WTC11 (cell line): ENCODE results near the gene ACOX3. TPM values are rescaled to one million over a fixed set of nuclear protein-coding genes. Genes with fewer than 3 reads are reported as not detected.

Experiments
- ATAC-seq: fragments of 200-7000 bp; cut with Tn5 transposase; 2 replicates; pipeline ENCODE4 v1.10.0; 2021; ENCODE audit warnings: mild to moderate bottlenecking, moderate library complexity
- CTCF ChIA-PET: fragments of 300-600 bp; sonication (Branson Sonifier 250); formaldehyde crosslinking; loops from one replicate; lab custom pipeline; 2021; ENCODE audit warnings: antibody characterized with exemption; lab: Charles Lee
- POLR2A ChIA-PET: fragments of 350-600 bp; sonication (Branson Sonifier 250); formaldehyde crosslinking; loops from one replicate; lab custom pipeline; 2021; ENCODE audit warnings: antibody characterized with exemption; lab: Charles Lee
- DNase-seq: peaks from one replicate; pipeline ENCODE4 v3.0.0; 2021; ENCODE audit warnings: low spot score
- H3K27ac Mint-ChIP-seq: 2 replicates; pipeline ENCODE4 v1.8.0; 2021; ENCODE audit warnings: mixed read lengths
- H3K27me3 Mint-ChIP-seq: 2 replicates; pipeline ENCODE4 v1.8.0; 2021; ENCODE audit warnings: low read depth, mild to moderate bottlenecking, moderate library complexity, mixed read lengths
- H3K36me3 Mint-ChIP-seq: 2 replicates; pipeline ENCODE4 v1.8.0; 2021; ENCODE audit warnings: mixed read lengths
- H3K4me1 Mint-ChIP-seq: 2 replicates; pipeline ENCODE4 v1.8.0; 2022; ENCODE audit warnings: mixed read lengths
- H3K4me3 Mint-ChIP-seq: 2 replicates; pipeline ENCODE4 v1.8.0; 2021; ENCODE audit warnings: mild to moderate bottlenecking, moderate library complexity, mixed read lengths
- H3K9me3 Mint-ChIP-seq: 2 replicates; pipeline ENCODE4 v1.8.0; 2021; ENCODE audit warnings: mixed read lengths
- CDX4 ChIP-seq: fragments of 250-450 bp; sonication (Bioruptor Pico); IDR thresholded peaks from 2 replicates; pipeline ENCODE4 v1.9.0; 2021; ENCODE audit warnings: moderate library complexity, mild to moderate bottlenecking, inconsistent platforms, borderline replicate concordance
- E2F1 ChIP-seq: sonication (generic); formaldehyde crosslinking; IDR thresholded peaks from 2 replicates; pipeline ENCODE4 v1.8.0; 2022; ENCODE audit warnings: mild to moderate bottlenecking, missing genetic modification reagents
- E2F4 ChIP-seq: sonication (generic); formaldehyde crosslinking; IDR thresholded peaks from 2 replicates; pipeline ENCODE4 v1.8.1; 2022; ENCODE audit warnings: low read depth, mild to moderate bottlenecking, moderate library complexity, missing genetic modification reagents, borderline replicate concordance
- EMX1 ChIP-seq: fragments of 250-450 bp; sonication (Bioruptor Pico); IDR thresholded peaks from 2 replicates; pipeline ENCODE4 v1.8.0; 2021; ENCODE audit warnings: mild to moderate bottlenecking
- GTF2I ChIP-seq: fragments of 250-450 bp; sonication (Bioruptor Pico); conservative IDR thresholded peaks from 2 replicates; pipeline ENCODE4 v1.4.0; 2021; ENCODE audit warnings: mild to moderate bottlenecking
- IRF2 ChIP-seq: sonication (generic); formaldehyde crosslinking; IDR thresholded peaks from 2 replicates; pipeline ENCODE4 v1.8.0; 2022; ENCODE audit warnings: low read depth, missing genetic modification reagents, borderline replicate concordance
- JUN ChIP-seq: sonication (generic); formaldehyde crosslinking; IDR thresholded peaks from 2 replicates; pipeline ENCODE4 v1.8.0; 2023; ENCODE audit warnings: mild to moderate bottlenecking, missing genetic modification reagents
- MLX ChIP-seq: sonication (generic); formaldehyde crosslinking; IDR thresholded peaks from 2 replicates; pipeline ENCODE4 v1.8.1; 2023; ENCODE audit warnings: mild to moderate bottlenecking, missing genetic modification reagents, moderate library complexity
- NR2C2 ChIP-seq: sonication (generic); formaldehyde crosslinking; IDR thresholded peaks from 2 replicates; pipeline ENCODE4 v1.8.0; 2022; ENCODE audit warnings: mild to moderate bottlenecking, missing genetic modification reagents
- PRRX2 ChIP-seq: fragments of 250-450 bp; sonication (Bioruptor Pico); IDR thresholded peaks from 2 replicates; pipeline ENCODE4 v1.8.0; 2021; ENCODE audit warnings: mild to moderate bottlenecking
- SOX15 ChIP-seq: fragments of 250-450 bp; sonication (Bioruptor Pico); IDR thresholded peaks from 2 replicates; pipeline ENCODE4 v1.9.0; 2021; ENCODE audit warnings: mild to moderate bottlenecking
- STAT6 ChIP-seq: sonication (generic); formaldehyde crosslinking; conservative IDR thresholded peaks from 2 replicates; pipeline ENCODE4 v1.8.1; 2023; ENCODE audit warnings: mild to moderate bottlenecking, low read depth, missing genetic modification reagents, moderate library complexity
- TCF7 ChIP-seq: sonication (generic); formaldehyde crosslinking; IDR thresholded peaks from 2 replicates; pipeline ENCODE4 v1.8.0; 2022; ENCODE audit warnings: mild to moderate bottlenecking, low read depth, missing genetic modification reagents, moderate library complexity
- ZNF512 ChIP-seq: sonication (generic); formaldehyde crosslinking; IDR thresholded peaks from 2 replicates; pipeline ENCODE4 v1.8.1; 2022; ENCODE audit warnings: missing genetic modification reagents, borderline replicate concordance
- total RNA-seq: library from RNA; stranded (reverse); gene quantifications from 3 replicates; pipeline ENCODE4 v1.2.3, GENCODE V29; 2021
- TF ChIP-seq, protein P1 (sequence below): sonication (generic); formaldehyde crosslinking; IDR thresholded peaks from 2 replicates; pipeline ENCODE4 v1.8.1; 2022; ENCODE audit warnings: low read depth, missing genetic modification reagents, borderline replicate concordance
- TF ChIP-seq, protein P2 (sequence below): sonication (generic); formaldehyde crosslinking; IDR thresholded peaks from 2 replicates; pipeline ENCODE4 v1.8.1; 2023; ENCODE audit warnings: mild to moderate bottlenecking, missing genetic modification reagents
- TF ChIP-seq, protein P3 (sequence below): fragments of 250-450 bp; sonication (Bioruptor Pico); IDR thresholded peaks from 2 replicates; pipeline ENCODE4 v1.9.0; 2021; ENCODE audit warnings: mild to moderate bottlenecking, borderline replicate concordance

The ACOX3 gene
- total RNA-seq, 1 experiment from 2014 or later: 10.7 TPM

DNA sequence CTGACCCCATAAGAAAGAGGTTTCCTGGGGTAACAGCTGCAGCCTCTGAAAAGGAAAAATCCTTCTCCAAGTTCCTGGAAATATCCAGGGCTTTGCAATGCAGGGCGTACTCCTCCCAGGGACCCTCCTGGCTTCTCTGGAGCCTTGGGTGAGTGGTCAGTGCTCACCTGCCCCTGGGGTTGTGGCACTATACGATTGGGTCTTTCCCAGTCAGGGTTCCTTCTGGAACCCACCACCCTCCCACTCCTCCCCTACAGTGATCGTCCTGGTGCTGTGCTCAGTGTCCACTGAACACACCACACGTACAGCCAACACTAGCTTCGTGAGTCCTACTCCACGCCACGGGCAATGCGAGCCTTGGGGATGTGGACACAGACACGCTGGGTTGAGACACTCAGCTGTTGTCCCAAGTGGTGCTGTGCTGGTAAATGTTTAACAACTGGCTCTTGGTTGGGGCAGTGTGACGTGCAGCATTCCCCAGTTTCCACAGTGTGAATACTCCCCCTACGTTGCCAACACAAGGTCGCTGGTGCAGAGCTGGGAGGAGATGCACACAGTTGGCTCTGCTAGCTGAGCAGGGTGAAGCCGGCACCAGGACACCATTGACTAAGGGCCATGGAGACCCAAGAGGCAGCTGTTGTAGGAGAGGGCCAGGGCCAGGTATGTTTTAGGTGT, 105.6 kb downstream of the ACOX3 start:
- CTCF ChIA-PET: interaction anchor here (0.9 to 1.7 kb wide), 3 partner anchors 15 to 68 kb away, joined by 3 to 7 read pairs (median 4); no protein-coding TSS in a partner anchor
- ATAC-seq (no peak), DNase-seq (no peak)
- POLR2A ChIA-PET: no interaction called here
- Mint-ChIP-seq H3K4me3 (no peak overlapping the region), H3K36me3 (peaks cover 5% of the 10 kb centered on the region), H3K27ac (no peak overlapping the region), H3K27me3 (no peaks in the 10 kb centered on the region), H3K9me3 (peaks cover 31% of the 10 kb centered on the region), H3K4me1 (no peaks in the 10 kb centered on the region)
- no peak for TF ChIP-seq E2F4
- TF ChIP-seq, protein P1, sequence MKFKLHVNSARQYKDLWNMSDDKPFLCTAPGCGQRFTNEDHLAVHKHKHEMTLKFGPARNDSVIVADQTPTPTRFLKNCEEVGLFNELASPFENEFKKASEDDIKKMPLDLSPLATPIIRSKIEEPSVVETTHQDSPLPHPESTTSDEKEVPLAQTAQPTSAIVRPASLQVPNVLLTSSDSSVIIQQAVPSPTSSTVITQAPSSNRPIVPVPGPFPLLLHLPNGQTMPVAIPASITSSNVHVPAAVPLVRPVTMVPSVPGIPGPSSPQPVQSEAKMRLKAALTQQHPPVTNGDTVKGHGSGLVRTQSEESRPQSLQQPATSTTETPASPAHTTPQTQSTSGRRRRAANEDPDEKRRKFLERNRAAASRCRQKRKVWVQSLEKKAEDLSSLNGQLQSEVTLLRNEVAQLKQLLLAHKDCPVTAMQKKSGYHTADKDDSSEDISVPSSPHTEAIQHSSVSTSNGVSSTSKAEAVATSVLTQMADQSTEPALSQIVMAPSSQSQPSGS: no peak
- no peak for TF ChIP-seq MLX (CRISPR knock-in tag)
- TF ChIP-seq, protein P2, sequence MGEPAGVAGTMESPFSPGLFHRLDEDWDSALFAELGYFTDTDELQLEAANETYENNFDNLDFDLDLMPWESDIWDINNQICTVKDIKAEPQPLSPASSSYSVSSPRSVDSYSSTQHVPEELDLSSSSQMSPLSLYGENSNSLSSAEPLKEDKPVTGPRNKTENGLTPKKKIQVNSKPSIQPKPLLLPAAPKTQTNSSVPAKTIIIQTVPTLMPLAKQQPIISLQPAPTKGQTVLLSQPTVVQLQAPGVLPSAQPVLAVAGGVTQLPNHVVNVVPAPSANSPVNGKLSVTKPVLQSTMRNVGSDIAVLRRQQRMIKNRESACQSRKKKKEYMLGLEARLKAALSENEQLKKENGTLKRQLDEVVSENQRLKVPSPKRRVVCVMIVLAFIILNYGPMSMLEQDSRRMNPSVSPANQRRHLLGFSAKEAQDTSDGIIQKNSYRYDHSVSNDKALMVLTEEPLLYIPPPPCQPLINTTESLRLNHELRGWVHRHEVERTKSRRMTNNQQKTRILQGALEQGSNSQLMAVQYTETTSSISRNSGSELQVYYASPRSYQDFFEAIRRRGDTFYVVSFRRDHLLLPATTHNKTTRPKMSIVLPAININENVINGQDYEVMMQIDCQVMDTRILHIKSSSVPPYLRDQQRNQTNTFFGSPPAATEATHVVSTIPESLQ (CRISPR knock-in tag): no peak
- no peak for TF ChIP-seq NR2C2 (CRISPR knock-in tag)
- no peak for TF ChIP-seq IRF2 (CRISPR knock-in tag)
- TF ChIP-seq SOX15 (CRISPR knock-in tag): no peak
- TF ChIP-seq GTF2I (CRISPR knock-in tag): no peak
- no peak for TF ChIP-seq JUN (CRISPR knock-in tag)
- TF ChIP-seq TCF7 (CRISPR knock-in tag): no peak
- TF ChIP-seq EMX1 (CRISPR knock-in tag): no peak
- no peak for TF ChIP-seq STAT6 (CRISPR knock-in tag)
- TF ChIP-seq ZNF512 (CRISPR knock-in tag): no peak
- TF ChIP-seq CDX4 (CRISPR knock-in tag): no peak
- TF ChIP-seq, protein P3, sequence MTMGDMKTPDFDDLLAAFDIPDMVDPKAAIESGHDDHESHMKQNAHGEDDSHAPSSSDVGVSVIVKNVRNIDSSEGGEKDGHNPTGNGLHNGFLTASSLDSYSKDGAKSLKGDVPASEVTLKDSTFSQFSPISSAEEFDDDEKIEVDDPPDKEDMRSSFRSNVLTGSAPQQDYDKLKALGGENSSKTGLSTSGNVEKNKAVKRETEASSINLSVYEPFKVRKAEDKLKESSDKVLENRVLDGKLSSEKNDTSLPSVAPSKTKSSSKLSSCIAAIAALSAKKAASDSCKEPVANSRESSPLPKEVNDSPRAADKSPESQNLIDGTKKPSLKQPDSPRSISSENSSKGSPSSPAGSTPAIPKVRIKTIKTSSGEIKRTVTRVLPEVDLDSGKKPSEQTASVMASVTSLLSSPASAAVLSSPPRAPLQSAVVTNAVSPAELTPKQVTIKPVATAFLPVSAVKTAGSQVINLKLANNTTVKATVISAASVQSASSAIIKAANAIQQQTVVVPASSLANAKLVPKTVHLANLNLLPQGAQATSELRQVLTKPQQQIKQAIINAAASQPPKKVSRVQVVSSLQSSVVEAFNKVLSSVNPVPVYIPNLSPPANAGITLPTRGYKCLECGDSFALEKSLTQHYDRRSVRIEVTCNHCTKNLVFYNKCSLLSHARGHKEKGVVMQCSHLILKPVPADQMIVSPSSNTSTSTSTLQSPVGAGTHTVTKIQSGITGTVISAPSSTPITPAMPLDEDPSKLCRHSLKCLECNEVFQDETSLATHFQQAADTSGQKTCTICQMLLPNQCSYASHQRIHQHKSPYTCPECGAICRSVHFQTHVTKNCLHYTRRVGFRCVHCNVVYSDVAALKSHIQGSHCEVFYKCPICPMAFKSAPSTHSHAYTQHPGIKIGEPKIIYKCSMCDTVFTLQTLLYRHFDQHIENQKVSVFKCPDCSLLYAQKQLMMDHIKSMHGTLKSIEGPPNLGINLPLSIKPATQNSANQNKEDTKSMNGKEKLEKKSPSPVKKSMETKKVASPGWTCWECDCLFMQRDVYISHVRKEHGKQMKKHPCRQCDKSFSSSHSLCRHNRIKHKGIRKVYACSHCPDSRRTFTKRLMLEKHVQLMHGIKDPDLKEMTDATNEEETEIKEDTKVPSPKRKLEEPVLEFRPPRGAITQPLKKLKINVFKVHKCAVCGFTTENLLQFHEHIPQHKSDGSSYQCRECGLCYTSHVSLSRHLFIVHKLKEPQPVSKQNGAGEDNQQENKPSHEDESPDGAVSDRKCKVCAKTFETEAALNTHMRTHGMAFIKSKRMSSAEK (CRISPR knock-in tag): no peak
- no peak for TF ChIP-seq PRRX2 (CRISPR knock-in tag)
- TF ChIP-seq E2F1 (CRISPR knock-in tag): no peak
